IMR-90 (cell line): ENCODE measurements around the gene INPP4A. TPM values are rescaled to one million over a fixed set of nuclear protein-coding genes. Genes with fewer than 3 reads are reported as not detected.

Source experiments
- ATAC-seq: fragments of 200-7000 bp; cut with Tn5 transposase; 2 replicates; pipeline ENCODE4 v1.9.1; 2020; ENCODE audit warnings: low read depth, mild to moderate bottlenecking, moderate library complexity
- BruUV-seq: library from RNA; stranded (reverse); fragments of 400-500 nt; replicated peaks from 2 replicates; lab custom pipeline; 2021; lab: Mats Ljungman, UMichigan
- CTCF ChIA-PET: fragments of 300-600 bp; formaldehyde crosslinking; extraction: SDS; loops from one replicate; lab custom pipeline; 2021; ENCODE audit warnings: antibody characterized with exemption; lab: Yijun Ruan, JAX
- POLR2A ChIA-PET: fragments of 300-600 bp; sonication (Branson Sonifier 250); formaldehyde crosslinking; loops from one replicate; lab custom pipeline; 2022; ENCODE audit warnings: antibody characterized with exemption; ENCODE audit not compliant: unreplicated experiment; lab: Charles Lee
- DNase-seq: peaks from one replicate; pipeline ENCODE4 v3.0.0; 2013
- H2AFZ ChIP-seq: replicated peaks from 2 replicates; pipeline ENCODE3; 2013; ENCODE audit warnings: low read length, mild to moderate bottlenecking; ENCODE audit not compliant: poor library complexity
- H2AK5ac ChIP-seq: 2 replicates; pipeline ENCODE4 v1.6.1; 2013; ENCODE audit warnings: low read depth, low read length, inconsistent platforms
- H2AK9ac ChIP-seq: replicated peaks from 2 replicates; pipeline ENCODE3; 2013; ENCODE audit warnings: mild to moderate bottlenecking, low read depth, low read length, moderate library complexity; ENCODE audit not compliant: poor library complexity
- H2BK120ac ChIP-seq: 2 replicates; pipeline ENCODE4 v1.6.1; 2013; ENCODE audit warnings: low read depth, low read length, inconsistent platforms
- H2BK15ac ChIP-seq: 3 replicates; pipeline ENCODE4 v1.6.1; 2013; ENCODE audit warnings: low read depth, low read length, inconsistent platforms
- H2BK20ac ChIP-seq: 2 replicates; pipeline ENCODE4 v1.6.1; 2013; ENCODE audit warnings: low read depth, mild to moderate bottlenecking, inconsistent platforms, low read length, moderate library complexity
- H2BK5ac ChIP-seq: 2 replicates; pipeline ENCODE4 v1.6.1; 2013; ENCODE audit warnings: mild to moderate bottlenecking, low read depth, low read length, inconsistent platforms; ENCODE audit not compliant: poor library complexity, severe bottlenecking
- H3K14ac ChIP-seq: replicated peaks from 2 replicates; pipeline ENCODE4 v1.6.1; 2013; ENCODE audit warnings: low read depth, low read length, inconsistent platforms
- H3K18ac ChIP-seq: 2 replicates; pipeline ENCODE4 v1.6.1; 2013; ENCODE audit warnings: low read depth, low read length, control low read depth
- H3K23ac ChIP-seq: 2 replicates; pipeline ENCODE4 v1.6.1; 2013; ENCODE audit warnings: low read depth, low read length, inconsistent platforms
- H3K27ac ChIP-seq: 2 replicates; pipeline ENCODE4 v1.5.1; 2013; ENCODE audit warnings: mild to moderate bottlenecking, control low read depth, low read length; ENCODE audit not compliant: insufficient read depth
- H3K27me3 ChIP-seq: 2 replicates; pipeline ENCODE4 v1.6.1; 2013; ENCODE audit warnings: low read length; ENCODE audit not compliant: control insufficient read depth, insufficient read depth
- H3K36me3 ChIP-seq: 2 replicates; pipeline ENCODE4 v1.6.1; 2013; ENCODE audit warnings: low read length, mixed read lengths; ENCODE audit not compliant: control insufficient read depth, insufficient read depth
- H3K4ac ChIP-seq: 2 replicates; pipeline ENCODE4 v1.6.1; 2013; ENCODE audit warnings: low read depth, low read length, inconsistent platforms
- H3K4me1 ChIP-seq: 2 replicates; pipeline ENCODE4 v1.6.1; 2013; ENCODE audit warnings: low read length, mixed read lengths; ENCODE audit not compliant: control insufficient read depth, insufficient read depth
- H3K4me2 ChIP-seq: 2 replicates; pipeline ENCODE4 v1.6.1; 2013; ENCODE audit warnings: low read depth, mild to moderate bottlenecking, control low read depth, low read length, moderate library complexity
- H3K4me3 ChIP-seq: 2 replicates; pipeline ENCODE4 v1.5.1; 2013; ENCODE audit warnings: low read depth, mild to moderate bottlenecking, control low read depth, low read length, moderate library complexity; ENCODE audit not compliant: insufficient read depth
- H3K56ac ChIP-seq: 2 replicates; pipeline ENCODE4 v1.6.1; 2013; ENCODE audit warnings: low read length, inconsistent platforms; ENCODE audit not compliant: insufficient read depth; ENCODE audit errors: extremely low read depth
- H3K79me1 ChIP-seq, 2 experiments: 2 replicates each; pipeline ENCODE4 v1.6.1; 2013; ENCODE audit warnings: low read length in 2 of 2, inconsistent platforms in 1 of 2, low read depth in 1 of 2
- H3K9ac ChIP-seq: 2 replicates; pipeline ENCODE4 v1.6.1; 2013; ENCODE audit warnings: low read depth, low read length, control low read depth
- H3K9me1 ChIP-seq: 2 replicates; pipeline ENCODE4 v1.6.1; 2013; ENCODE audit warnings: low read length, inconsistent platforms; ENCODE audit not compliant: insufficient read depth
- H3K9me3 ChIP-seq: 2 replicates; pipeline ENCODE4 v1.6.1; 2013; ENCODE audit warnings: low read length; ENCODE audit not compliant: control insufficient read depth, insufficient read depth
- H4K20me1 ChIP-seq: 2 replicates; pipeline ENCODE4 v1.6.1; 2013; ENCODE audit warnings: low read length, inconsistent platforms; ENCODE audit not compliant: insufficient read depth
- H4K5ac ChIP-seq: 2 replicates; pipeline ENCODE4 v1.6.1; 2013; ENCODE audit warnings: mild to moderate bottlenecking, low read depth, low read length, control low read depth
- H4K8ac ChIP-seq, 2 experiments: 2 replicates each; pipeline ENCODE4 v1.6.1; 2013; ENCODE audit warnings: low read depth in 2 of 2, low read length in 2 of 2, control low read depth in 1 of 2, inconsistent platforms in 1 of 2
- H4K91ac ChIP-seq: 2 replicates; pipeline ENCODE4 v1.6.1; 2013; ENCODE audit warnings: low read depth, low read length, inconsistent platforms; ENCODE audit not compliant: insufficient read depth
- BHLHE40 ChIP-seq: fragments of 150-350 bp; IDR thresholded peaks from 2 replicates; pipeline ENCODE4 v1.6.1; 2016; ENCODE audit warnings: mild to moderate bottlenecking, low read depth, low read length
- CEBPB ChIP-seq: IDR thresholded peaks from 2 replicates; pipeline ENCODE4 v1.6.1; 2012; ENCODE audit warnings: low read depth, low read length, improper control_type of control experiment
- CHD1 ChIP-seq: IDR thresholded peaks from 2 replicates; pipeline ENCODE4 v1.6.1; 2012; ENCODE audit warnings: low read depth, low read length, improper control_type of control experiment
- FOS ChIP-seq: fragments of 150-350 bp; IDR thresholded peaks from 2 replicates; pipeline ENCODE4 v1.6.1; 2016; ENCODE audit warnings: low read depth, low read length
- MAFK ChIP-seq: IDR thresholded peaks from 2 replicates; pipeline ENCODE4 v1.6.1; 2012; ENCODE audit warnings: low read depth, low read length, improper control_type of control experiment
- MAZ ChIP-seq: IDR thresholded peaks from 2 replicates; pipeline ENCODE4 v1.6.1; 2012; ENCODE audit warnings: low read depth, mild to moderate bottlenecking, low read length, improper control_type of control experiment, moderate library complexity, borderline replicate concordance
- MXI1 ChIP-seq: IDR thresholded peaks from 2 replicates; pipeline ENCODE4 v1.6.1; 2012; ENCODE audit warnings: low read depth, mild to moderate bottlenecking, low read length, moderate library complexity, borderline replicate concordance
- NFE2L2 ChIP-seq: fragments of 150-350 bp; IDR thresholded peaks from 2 replicates; pipeline ENCODE4 v1.6.1; 2016; ENCODE audit warnings: low read depth, mild to moderate bottlenecking, low read length
- POLR2A ChIP-seq: IDR thresholded peaks from 2 replicates; pipeline ENCODE4 v1.6.1; 2012; ENCODE audit warnings: mild to moderate bottlenecking, low read depth, low read length
- RAD21 ChIP-seq: IDR thresholded peaks from 2 replicates; pipeline ENCODE4 v1.6.1; 2012; ENCODE audit warnings: low read length, improper control_type of control experiment
- RCOR1 ChIP-seq: IDR thresholded peaks from 2 replicates; pipeline ENCODE4 v1.6.1; 2012; ENCODE audit warnings: mild to moderate bottlenecking, low read length, improper control_type of control experiment; ENCODE audit not compliant: insufficient replicate concordance
- RFX5 ChIP-seq: IDR thresholded peaks from 2 replicates; pipeline ENCODE4 v1.8.0; 2012; ENCODE audit warnings: low read depth, mild to moderate bottlenecking, low read length, moderate library complexity
- SMC3 ChIP-seq: fragments of 150-350 bp; IDR thresholded peaks from 2 replicates; pipeline ENCODE4 v1.6.1; 2016; ENCODE audit warnings: low read depth, mild to moderate bottlenecking, antibody characterized with exemption, low read length, moderate library complexity
- WGBS, 2 experiments: methylation state at CpG; one replicate each; pipeline versions ENCODE4 v1.1.5 to v1.1.7; 2013; ENCODE audit warnings: missing lambda C conversion rate in 2 of 2; ENCODE audit not compliant: insufficient read length in 1 of 2; ENCODE audit errors: extremely low coverage in 2 of 2; 5-methylcytosine and 5-hydroxymethylcytosine counted together
- dilution Hi-C: fragments of 300-500 bp; cut with HindIII; formaldehyde crosslinking; loops from one replicate; pipeline ENCODE4 v1.14.3; 2018; ENCODE audit warnings: low sequenced_read_pairs; ENCODE audit not compliant: unreplicated experiment
- in situ Hi-C: fragments of 300-500 bp; cut with MboI; formaldehyde crosslinking; loops from 3 replicates; pipeline ENCODE4 v1.14.3; 2019; ENCODE audit warnings: low sequenced_read_pairs, inconsistent platforms, mixed read lengths
- intact Hi-C: fragments of 100-400 bp; cut with micrococcal nuclease; formaldehyde crosslinking; loops from 2 replicates; pipeline ENCODE4 v1.10.0; 2022
- polyA plus RNA-seq, 3 experiments: library from polyadenylated mRNA; depleted of rRNA; stranded (reverse); fragments of >200 nt; gene quantifications; 2 replicates each; pipeline ENCODE4 v1.2.3, GENCODE V29; 2012; ENCODE audit warnings: low replicate concordance in 1 of 3
- total RNA-seq: library from RNA; depleted of rRNA; stranded (reverse); fragments of >200 nt; gene quantifications from 2 replicates; pipeline ENCODE4 v1.2.3, GENCODE V29; 2012
- TF ChIP-seq, protein P1 (sequence below): fragments of 150-350 bp; IDR thresholded peaks from 2 replicates; pipeline ENCODE4 v1.6.1; 2017; ENCODE audit warnings: mild to moderate bottlenecking, antibody characterized with exemption, low read length, low read depth
- TF ChIP-seq, protein P2 (sequence below): conservative IDR thresholded peaks from 2 replicates; pipeline ENCODE4 v1.5.1; 2012; ENCODE audit warnings: mild to moderate bottlenecking, low read depth, low read length, improper control_type of control experiment
- TF ChIP-seq, protein P3 (sequence below): fragments of 150-350 bp; IDR thresholded peaks from 2 replicates; pipeline ENCODE4 v1.6.1; 2016; ENCODE audit warnings: low read depth, mild to moderate bottlenecking, low read length, moderate library complexity, borderline replicate concordance

INPP4A gene
- total and polyA plus RNA-seq, 2 of the 4 experiments (the other 2 are of a cell fraction): 14.5 to 27.1 TPM

DNA sequence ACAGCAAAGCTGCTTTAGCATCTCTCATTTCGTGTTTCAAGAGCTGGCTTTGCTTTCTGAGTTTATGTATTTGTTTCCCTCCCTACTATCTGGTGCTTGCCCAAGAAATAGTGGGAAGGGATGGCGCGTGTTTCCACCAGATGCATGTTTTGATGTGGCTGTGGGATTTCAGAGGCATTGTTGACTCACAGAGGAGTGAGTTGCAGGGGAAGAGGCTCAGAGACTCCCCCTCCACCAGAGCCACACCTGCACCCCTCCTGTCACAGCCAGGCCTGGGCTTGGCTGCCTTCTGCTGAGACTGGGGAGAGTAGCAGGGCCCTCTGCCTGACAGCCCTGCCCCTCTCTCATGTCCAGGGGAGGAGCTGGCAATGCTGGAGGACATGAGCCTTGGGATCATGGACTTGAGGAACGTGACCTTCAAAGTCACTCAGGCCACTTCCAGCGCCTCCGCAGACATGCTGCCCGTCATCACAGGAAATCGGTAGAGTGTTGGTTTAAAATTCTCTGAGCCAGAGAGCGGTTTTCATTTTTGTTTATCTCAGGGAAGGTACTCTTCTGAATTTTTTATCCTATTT, 120.7 kb downstream of the INPP4A start:
- H3K4ac ChIP-seq: no peak overlapping the region
- no peak overlapping the region for H4K5ac ChIP-seq
- ChIA-PET POLR2A (no interaction called here), CTCF (no interaction called here)
- no peak overlapping the region for H4K8ac ChIP-seq
- in situ Hi-C loops (no loop called here), intact Hi-C loops (no loop called here), dilution Hi-C loops (no loop called here)
- H3K23ac ChIP-seq: no peak overlapping the region
- no peak overlapping the region for H2BK15ac ChIP-seq
- no peaks in the 10 kb centered on the region for H3K9me3 ChIP-seq
- ATAC-seq: no peak
- H3K27me3 ChIP-seq: no peaks in the 10 kb centered on the region
- no peak overlapping the region for H3K4me2 ChIP-seq
- TF ChIP-seq NFE2L2 (no peak), CEBPB (no peak), MAZ (no peak), BHLHE40 (no peak), RAD21 (no peak), MXI1 (no peak), RFX5 (no peak), MAFK (no peak), SMC3 (no peak), POLR2A (no peak), RCOR1 (no peak), CHD1 (no peak), FOS (no peak)
- TF ChIP-seq, protein P1, sequence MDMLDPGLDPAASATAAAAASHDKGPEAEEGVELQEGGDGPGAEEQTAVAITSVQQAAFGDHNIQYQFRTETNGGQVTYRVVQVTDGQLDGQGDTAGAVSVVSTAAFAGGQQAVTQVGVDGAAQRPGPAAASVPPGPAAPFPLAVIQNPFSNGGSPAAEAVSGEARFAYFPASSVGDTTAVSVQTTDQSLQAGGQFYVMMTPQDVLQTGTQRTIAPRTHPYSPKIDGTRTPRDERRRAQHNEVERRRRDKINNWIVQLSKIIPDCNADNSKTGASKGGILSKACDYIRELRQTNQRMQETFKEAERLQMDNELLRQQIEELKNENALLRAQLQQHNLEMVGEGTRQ: no peak
- TF ChIP-seq, protein P2, sequence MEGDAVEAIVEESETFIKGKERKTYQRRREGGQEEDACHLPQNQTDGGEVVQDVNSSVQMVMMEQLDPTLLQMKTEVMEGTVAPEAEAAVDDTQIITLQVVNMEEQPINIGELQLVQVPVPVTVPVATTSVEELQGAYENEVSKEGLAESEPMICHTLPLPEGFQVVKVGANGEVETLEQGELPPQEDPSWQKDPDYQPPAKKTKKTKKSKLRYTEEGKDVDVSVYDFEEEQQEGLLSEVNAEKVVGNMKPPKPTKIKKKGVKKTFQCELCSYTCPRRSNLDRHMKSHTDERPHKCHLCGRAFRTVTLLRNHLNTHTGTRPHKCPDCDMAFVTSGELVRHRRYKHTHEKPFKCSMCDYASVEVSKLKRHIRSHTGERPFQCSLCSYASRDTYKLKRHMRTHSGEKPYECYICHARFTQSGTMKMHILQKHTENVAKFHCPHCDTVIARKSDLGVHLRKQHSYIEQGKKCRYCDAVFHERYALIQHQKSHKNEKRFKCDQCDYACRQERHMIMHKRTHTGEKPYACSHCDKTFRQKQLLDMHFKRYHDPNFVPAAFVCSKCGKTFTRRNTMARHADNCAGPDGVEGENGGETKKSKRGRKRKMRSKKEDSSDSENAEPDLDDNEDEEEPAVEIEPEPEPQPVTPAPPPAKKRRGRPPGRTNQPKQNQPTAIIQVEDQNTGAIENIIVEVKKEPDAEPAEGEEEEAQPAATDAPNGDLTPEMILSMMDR: no peak
- TF ChIP-seq, protein P3, sequence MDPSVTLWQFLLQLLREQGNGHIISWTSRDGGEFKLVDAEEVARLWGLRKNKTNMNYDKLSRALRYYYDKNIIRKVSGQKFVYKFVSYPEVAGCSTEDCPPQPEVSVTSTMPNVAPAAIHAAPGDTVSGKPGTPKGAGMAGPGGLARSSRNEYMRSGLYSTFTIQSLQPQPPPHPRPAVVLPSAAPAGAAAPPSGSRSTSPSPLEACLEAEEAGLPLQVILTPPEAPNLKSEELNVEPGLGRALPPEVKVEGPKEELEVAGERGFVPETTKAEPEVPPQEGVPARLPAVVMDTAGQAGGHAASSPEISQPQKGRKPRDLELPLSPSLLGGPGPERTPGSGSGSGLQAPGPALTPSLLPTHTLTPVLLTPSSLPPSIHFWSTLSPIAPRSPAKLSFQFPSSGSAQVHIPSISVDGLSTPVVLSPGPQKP: no peak
- WGBS, 2 experiments: no CpG with 5 or more reads among the region's 9 CpGs
- H3K9me1 ChIP-seq: peaks cover 16% of the 10 kb centered on the region
- no peak overlapping the region for H3K27ac ChIP-seq
- no peak overlapping the region for H3K56ac ChIP-seq
- no peak overlapping the region for H2BK5ac ChIP-seq
- no peak overlapping the region for H4K91ac ChIP-seq
- H2AK5ac ChIP-seq: no peak overlapping the region
- H3K36me3 ChIP-seq: peaks cover 29% of the 10 kb centered on the region
- peaks cover 4% of the 10 kb centered on the region; the same call in 1 of the 2 replicates for H4K20me1 ChIP-seq
- no peak overlapping the region for H3K14ac ChIP-seq
- H2BK120ac ChIP-seq: no peak overlapping the region
- H3K9ac ChIP-seq: no peak overlapping the region
- no peak overlapping the region for H3K18ac ChIP-seq
- H3K4me1 ChIP-seq: peaks cover 7% of the 10 kb centered on the region
- no peak overlapping the region for H2BK20ac ChIP-seq
- no peak for DNase-seq
- H3K79me1 ChIP-seq: peaks cover 0 to 4% of the 10 kb centered on the region in 2 experiments; a peak in 1 of 4 replicates
- no peak overlapping the region for H2AFZ ChIP-seq
- H2AK9ac ChIP-seq: no peak overlapping the region
- no peak overlapping the region for H3K4me3 ChIP-seq
- BruUV-seq: no TSS peak
